ENCODE data around the gene COG7. TPM values are rescaled to one million over a fixed set of nuclear protein-coding genes. Genes with fewer than 3 reads are reported as not detected.

The COG7 gene
- total RNA-seq, 2 donors from 2014 or later, result 19.5 to 43.5 TPM

- DNase-seq, result no peak
- H3K9me3 ChIP-seq, result no peaks in the 10 kb centered on the region
- TF ChIP-seq POLR2A (IDR thresholded peaks at IDR 0.05) (no peak), CTCF (IDR thresholded peaks at IDR 0.05) (no peak)
Observed at GRCh38 chr16:23356941-23357340, 96.0 kb downstream of the COG7 start.

DNA sequence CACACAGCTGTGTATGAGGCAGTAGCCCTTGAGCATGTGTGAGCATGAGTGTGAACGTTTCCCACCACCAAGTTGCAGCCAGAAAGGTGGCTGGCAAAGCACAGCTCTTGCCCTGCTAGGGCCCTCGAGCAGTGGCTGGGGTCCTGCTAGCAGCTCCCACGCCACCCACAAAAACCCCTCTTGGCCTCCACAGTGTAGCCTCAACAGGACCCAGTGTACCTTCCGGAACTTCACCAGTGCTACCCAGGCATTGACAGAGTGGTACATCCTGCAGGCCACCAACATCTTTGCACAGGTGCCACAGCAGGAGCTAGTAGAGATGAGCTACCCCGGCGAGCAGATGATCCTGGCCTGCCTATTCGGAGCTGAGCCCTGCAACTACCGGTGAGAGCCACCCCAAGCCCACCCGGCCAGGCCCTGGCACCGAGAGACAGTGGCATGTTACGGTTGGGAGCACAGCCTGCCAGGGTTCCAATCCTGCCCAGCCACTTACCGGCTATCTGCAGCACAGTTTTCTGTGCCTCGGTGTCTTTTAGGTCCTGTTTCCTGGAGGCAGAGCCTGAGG lies 97.8 kb downstream of the COG7 start:
- DNase-seq (no peak), ATAC-seq (no peak)
- intact Hi-C loops (cut with DNase I), result no loop called here
- no peaks in the 10 kb centered on the region for H3K36me3 ChIP-seq (replicated peaks in 1 of 2; ENCODE audit: insufficient read depth in 1 of 2, low read depth in 2 of 2)
- H3K9me3 ChIP-seq, result no peaks in the 10 kb centered on the region
- H3K4me1 ChIP-seq, result peaks cover 22% of the 10 kb centered on the region
- no peak overlapping the region for H3K4me3 ChIP-seq
- no peaks in the 10 kb centered on the region for H3K27me3 ChIP-seq
- H3K27ac ChIP-seq, result no peak overlapping the region
- no peak for TF ChIP-seq CTCF (IDR thresholded peaks at IDR 0.05)
- 89 to 90% methylated on average over 4 to 12 of the region's 13 CpGs for WGBS, 2 donors

More at GRCh38 chr16:23356941-23357340, 96.0 kb downstream of the COG7 start:
- no peak overlapping the region for H3K27ac ChIP-seq
- ATAC-seq, result no peak
- H3K4me1 ChIP-seq, result peaks cover 11% of the 10 kb centered on the region
- H3K36me3 ChIP-seq (replicated peaks in 1 of 2; ENCODE audit: insufficient read depth in 1 of 2, low read depth in 2 of 2), result no peaks in the 10 kb centered on the region
- H3K4me3 ChIP-seq, result no peak overlapping the region
- intact Hi-C loops (cut with DNase I), result no loop called here
- H3K27me3 ChIP-seq, result no peaks in the 10 kb centered on the region
- WGBS, 2 donors, result 87 to 89% methylated on average over 7 of the region's 7 CpGs

- TF ChIP-seq CTCF (IDR thresholded peaks at IDR 0.05) (no peak), POLR2A (IDR thresholded peaks at IDR 0.05) (no peak)
- DNase-seq, result peak in 1 of 4 donors; percentile 19
- Histone ChIP-seq H3K27ac (no peak overlapping the region), H3K4me1 (peaks cover 22% of the 10 kb centered on the region), H3K4me3 (no peak overlapping the region), H3K27me3 (no peaks in the 10 kb centered on the region), H3K36me3 (replicated peaks in 1 of 2; ENCODE audit: insufficient read depth in 1 of 2, low read depth in 2 of 2) (no peaks in the 10 kb centered on the region), H3K9me3 (no peaks in the 10 kb centered on the region)
- WGBS, 2 donors, result 82 to 100% methylated on average over 2 to 9 of the region's 9 CpGs
- ATAC-seq, result no peak
- intact Hi-C loops (cut with DNase I), result no loop called here
Observed at GRCh38 chr16:23354246-23354645, 98.7 kb downstream of the COG7 start.

DNA sequence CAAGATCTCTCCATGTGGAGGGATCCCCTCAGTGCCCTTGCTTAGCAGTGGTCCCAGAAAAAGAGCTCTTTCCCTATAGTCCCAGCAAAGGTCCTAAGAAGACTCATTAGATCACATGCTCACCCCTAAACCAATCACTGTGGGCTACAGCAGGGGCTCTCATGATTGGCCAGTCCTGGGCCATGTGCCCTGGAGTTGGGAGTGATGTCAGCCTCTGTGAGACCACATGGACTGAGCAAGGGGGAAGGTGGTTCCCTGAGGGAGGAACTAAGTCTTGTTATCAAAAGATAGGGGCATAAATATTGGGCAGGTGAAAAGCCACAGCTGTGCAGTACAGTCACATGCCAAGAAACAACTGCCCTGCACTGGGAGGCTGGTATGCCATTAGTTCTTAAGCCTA lies 99.5 kb downstream of the COG7 start:
- DNase-seq, result peak; percentile 37 to 82 (median 62)
- no peak overlapping the region for H3K27ac ChIP-seq
- H3K4me1 ChIP-seq, result peaks cover 22% of the 10 kb centered on the region
- H3K9me3 ChIP-seq, result no peaks in the 10 kb centered on the region
- peak in 1 of 7 experiments; percentile 6 for TF ChIP-seq CTCF (IDR thresholded peaks at IDR 0.05)
- no peak for TF ChIP-seq POLR2A (IDR thresholded peaks at IDR 0.05)
- H3K27me3 ChIP-seq, result no peaks in the 10 kb centered on the region
- intact Hi-C loops (cut with DNase I), result no loop called here
- ATAC-seq, result peak; percentile 81
- H3K36me3 ChIP-seq (replicated peaks in 1 of 2; ENCODE audit: insufficient read depth in 1 of 2, low read depth in 2 of 2), result no peaks in the 10 kb centered on the region
- no peak overlapping the region for H3K4me3 ChIP-seq

- Histone ChIP-seq H3K27ac (no peak overlapping the region), H3K4me1 (peaks cover 22% of the 10 kb centered on the region), H3K4me3 (no peak overlapping the region), H3K36me3 (replicated peaks in 1 of 2; ENCODE audit: insufficient read depth in 1 of 2, low read depth in 2 of 2) (no peaks in the 10 kb centered on the region), H3K9me3 (no peaks in the 10 kb centered on the region), H3K27me3 (no peaks in the 10 kb centered on the region)
- 44 to 46% methylated on average over 5 of the region's 5 CpGs for WGBS, 2 donors
- intact Hi-C loops (cut with DNase I), result no loop called here
- TF ChIP-seq CTCF (IDR thresholded peaks at IDR 0.05) (no peak), POLR2A (IDR thresholded peaks at IDR 0.05) (no peak)
- peak; percentile 61 to 84 (median 80) for DNase-seq
- ATAC-seq, result peak; percentile 47
Observed at GRCh38 chr16:23351360-23351759, 101.6 kb downstream of the COG7 start.

Measured in body of pancreas (tissue), 4 donors.